Mesenchymal stem cell (in vitro differentiated cells and primary cell): ENCODE results near the gene LBHD1.

ENCODE experiments used
- DNase-seq: peaks from one replicate; pipeline ENCODE4 v3.0.0-alpha.2; 2013
- H2AFZ ChIP-seq: one replicate; pipeline ENCODE4 v1.6.1; 2013; ENCODE audit warnings: low read depth, mild to moderate bottlenecking, control low read depth, inconsistent platforms, low read length, moderate library complexity
- H2AK5ac ChIP-seq: 2 replicates; pipeline ENCODE4 v1.6.1; 2013; ENCODE audit warnings: low read length, moderate library complexity, mild to moderate bottlenecking, inconsistent platforms; ENCODE audit not compliant: severe bottlenecking
- H2BK120ac ChIP-seq: one replicate; pipeline ENCODE4 v1.6.1; 2013; ENCODE audit warnings: low read depth, mild to moderate bottlenecking, inconsistent platforms, low read length, moderate library complexity
- H2BK12ac ChIP-seq, 2 experiments: one replicate each; pipeline ENCODE4 v1.6.1; 2013; ENCODE audit warnings: inconsistent platforms in 2 of 2, low read length in 2 of 2, mild to moderate bottlenecking in 2 of 2, moderate library complexity in 2 of 2, control low read depth in 1 of 2
- H2BK15ac ChIP-seq: one replicate; pipeline ENCODE4 v1.6.1; 2013; ENCODE audit warnings: mild to moderate bottlenecking, low read depth, inconsistent platforms; ENCODE audit not compliant: poor library complexity, severe bottlenecking
- H2BK5ac ChIP-seq: 2 replicates; pipeline ENCODE4 v1.6.1; 2013; ENCODE audit warnings: low read depth, mild to moderate bottlenecking, low read length, control low read depth, inconsistent platforms; ENCODE audit not compliant: poor library complexity, severe bottlenecking
- H3K14ac ChIP-seq, 2 experiments: one replicate each; pipeline ENCODE4 v1.6.1; 2013; ENCODE audit warnings: inconsistent platforms in 2 of 2, low read length in 2 of 2, control low read depth in 1 of 2, mild to moderate bottlenecking in 1 of 2, moderate library complexity in 1 of 2
- H3K18ac ChIP-seq, 2 experiments: one replicate each; pipeline ENCODE4 v1.6.1; 2013; ENCODE audit warnings: inconsistent platforms in 2 of 2, low read length in 2 of 2, control low read depth in 1 of 2, low read depth in 1 of 2, mild to moderate bottlenecking in 1 of 2
- H3K23ac ChIP-seq, 2 experiments: one replicate each; pipeline ENCODE4 v1.6.1; 2013; ENCODE audit warnings: inconsistent platforms in 2 of 2, low read length in 2 of 2, mild to moderate bottlenecking in 2 of 2, moderate library complexity in 2 of 2, control low read depth in 1 of 2
- H3K27ac ChIP-seq: 2 replicates; pipeline ENCODE4 v1.5.1; 2013; ENCODE audit warnings: mild to moderate bottlenecking, moderate library complexity, low read length, control low read depth, inconsistent platforms; ENCODE audit not compliant: poor library complexity, severe bottlenecking
- H3K27me3 ChIP-seq, 2 experiments: 2 replicates each; pipeline versions ENCODE4 v1.6.1 to v1.7.0; 2013; ENCODE audit warnings: low read length in 2 of 2, mild to moderate bottlenecking in 2 of 2, moderate library complexity in 2 of 2, control low read depth in 1 of 2, inconsistent platforms in 1 of 2; ENCODE audit not compliant: control insufficient read depth in 1 of 2, insufficient read depth in 1 of 2
- H3K36me3 ChIP-seq, 2 experiments: 2 replicates each; pipeline versions ENCODE4 v1.6.1 to v1.7.0; 2013; ENCODE audit warnings: low read length in 2 of 2, control low read depth in 1 of 2, inconsistent platforms in 1 of 2, low read depth in 1 of 2, mild to moderate bottlenecking in 1 of 2; ENCODE audit not compliant: insufficient read depth in 2 of 2, control insufficient read depth in 1 of 2
- H3K4ac ChIP-seq, 2 experiments: one replicate each; pipeline ENCODE4 v1.6.1; 2013; ENCODE audit warnings: inconsistent platforms in 2 of 2, low read length in 2 of 2, mild to moderate bottlenecking in 2 of 2, moderate library complexity in 2 of 2, control low read depth in 1 of 2, low read depth in 1 of 2
- H3K4me1 ChIP-seq: 2 replicates; pipeline ENCODE4 v1.6.1; 2013; ENCODE audit warnings: low read depth, low read length, control low read depth; ENCODE audit not compliant: control insufficient read depth, insufficient read depth
- H3K4me2 ChIP-seq: 2 replicates; pipeline ENCODE4 v1.6.1; 2013; ENCODE audit warnings: low read length, mild to moderate bottlenecking, inconsistent platforms; ENCODE audit not compliant: poor library complexity, severe bottlenecking
- H3K4me3 ChIP-seq, 2 experiments: 2 replicates each; pipeline versions ENCODE4 v1.5.1 to v1.7.0; 2013; ENCODE audit warnings: low read length in 2 of 2, mild to moderate bottlenecking in 2 of 2, control low read depth in 1 of 2, low read depth in 1 of 2; ENCODE audit not compliant: insufficient read depth in 1 of 2
- H3K79me1 ChIP-seq: replicated peaks from 2 replicates; pipeline ENCODE4 v1.6.1; 2013; ENCODE audit warnings: mild to moderate bottlenecking, control low read depth, low read length, inconsistent platforms; ENCODE audit not compliant: poor library complexity, severe bottlenecking
- H3K9ac ChIP-seq: 2 replicates; pipeline ENCODE4 v1.7.0; 2013; ENCODE audit warnings: mild to moderate bottlenecking, low read length, moderate library complexity
- H3K9me3 ChIP-seq: 2 replicates; pipeline ENCODE4 v1.7.0; 2013; ENCODE audit warnings: mild to moderate bottlenecking, low read length; ENCODE audit not compliant: control insufficient read depth
- H4K8ac ChIP-seq: one replicate; pipeline ENCODE4 v1.6.1; 2013; ENCODE audit warnings: inconsistent platforms, mild to moderate bottlenecking, low read length, moderate library complexity
- H4K91ac ChIP-seq: one replicate; pipeline ENCODE4 v1.6.1; 2013; ENCODE audit warnings: mild to moderate bottlenecking, low read length, inconsistent platforms
- WGBS: methylation state at CpG from one replicate; pipeline ENCODE4 v1.1.7; 2013; ENCODE audit warnings: mixed read lengths; 5-methylcytosine and 5-hydroxymethylcytosine counted together

The LBHD1 gene

DNA sequence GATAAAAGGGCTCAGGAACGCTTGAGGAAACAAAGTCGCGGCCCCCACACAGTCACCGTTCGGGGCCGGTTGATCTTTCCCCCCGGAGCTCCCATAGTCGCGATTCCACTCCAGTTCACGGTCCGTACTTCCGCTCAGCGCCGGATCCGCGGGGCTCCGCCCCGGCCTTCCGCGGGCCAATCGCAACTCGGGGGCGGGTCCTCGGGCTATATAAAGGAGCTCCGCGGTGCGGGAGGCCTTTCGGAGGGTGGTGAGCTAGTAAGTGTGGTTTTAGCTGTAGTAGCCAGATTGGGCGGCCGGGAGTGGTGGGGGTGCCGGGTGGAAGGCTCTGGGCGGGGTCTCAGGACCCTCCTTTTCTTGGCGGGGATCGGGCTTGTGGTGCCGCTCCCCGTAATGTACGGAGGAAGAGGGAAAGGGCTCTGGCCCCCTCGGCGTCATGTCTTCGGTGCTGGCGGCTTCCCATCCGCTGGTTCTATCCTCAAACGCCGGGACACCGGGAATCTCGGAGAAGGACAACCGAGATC is 6.9 kb downstream of the LBHD1 start, which contains the start of the genes C11orf98 and CSKMT:
C11orf98 (minus strand) TSS at position 136 of the 524 bp plus-strand sequence; CDS start at position 95, 41 bp downstream.
CSKMT (plus strand) TSS at position 238 of the 524 bp plus-strand sequence. CDS start 568 bp downstream, outside the sequence.
- Histone ChIP-seq H3K18ac (peak within 1 kb of the TSS; percentile 83 to 96), H3K4me2 (peak within 1 kb of the TSS; percentile 82), H3K27ac (peak within 1 kb of the TSS; percentile 97), H2BK15ac (peak within 1 kb of the TSS; percentile 94), H3K79me1 (peaks cover 13% of the 10 kb centered on the region), H4K91ac (peak within 1 kb of the TSS; percentile 85), H3K27me3 (no peaks in the 10 kb centered on the region), H3K4me1 (peaks cover 11% of the 10 kb centered on the region), H3K9ac (peak within 1 kb of the TSS; percentile 95), H3K36me3 (peaks cover 26 to 42% of the 10 kb centered on the region in 2 experiments), H2AK5ac (no peak within 1 kb of the TSS), H4K8ac (peak within 1 kb of the TSS; percentile 69), H2BK5ac (peak within 1 kb of the TSS; percentile 77), H3K4me3 (peak within 1 kb of the TSS; percentile 81 to 94), H3K9me3 (no peaks in the 10 kb centered on the region), H3K23ac (peak within 1 kb of the TSS in 1 of 2 experiments; percentile 89), H2BK120ac (peak within 1 kb of the TSS; percentile 54), H3K4ac (peak within 1 kb of the TSS; percentile 35 to 65), H2BK12ac (no peak within 1 kb of the TSS), H2AFZ (peak within 1 kb of the TSS; percentile 77), H3K14ac (peak within 1 kb of the TSS in 1 of 2 experiments; percentile 68)
- under 1% methylated on average over 43 of the region's 47 CpGs for WGBS
- peak; percentile 95 for DNase-seq

GRCh38 chr11:62664405-62665074 is 7.5 kb downstream of the LBHD1 start:
- peaks cover 11% of the 10 kb centered on the region for H3K4me1 ChIP-seq
- H3K4me3 ChIP-seq = peak overlapping the region; percentile 81 to 94
- peak overlapping the region; percentile 77 for H2AFZ ChIP-seq
- 3% methylated on average over 35 of the region's 36 CpGs for WGBS
- H3K4me2 ChIP-seq = peak overlapping the region; percentile 68
- H2BK15ac ChIP-seq = peak overlapping the region; percentile 94
- peak overlapping the region in 1 of 2 experiments; percentile 65 for H3K4ac ChIP-seq
- H4K8ac ChIP-seq = peak overlapping the region; percentile 69
- H3K9ac ChIP-seq = peak overlapping the region; percentile 95
- peak overlapping the region; percentile 97 for H3K27ac ChIP-seq
- H3K27me3 ChIP-seq = no peaks in the 10 kb centered on the region
- H3K9me3 ChIP-seq = no peaks in the 10 kb centered on the region
- H2BK5ac ChIP-seq = peak overlapping the region; percentile 77
- peaks cover 13% of the 10 kb centered on the region for H3K79me1 ChIP-seq
- H3K23ac ChIP-seq = peak overlapping the region in 1 of 2 experiments; percentile 89
- no peak overlapping the region for H2AK5ac ChIP-seq
- H4K91ac ChIP-seq = peak overlapping the region; percentile 85
- no peak for DNase-seq
- H3K18ac ChIP-seq = peak overlapping the region; percentile 83 to 96
- H3K14ac ChIP-seq = peak overlapping the region in 1 of 2 experiments; percentile 68
- no peak overlapping the region for H2BK12ac ChIP-seq
- H2BK120ac ChIP-seq = no peak overlapping the region
- peaks cover 26 to 40% of the 10 kb centered on the region in 2 experiments for H3K36me3 ChIP-seq

DNA sequence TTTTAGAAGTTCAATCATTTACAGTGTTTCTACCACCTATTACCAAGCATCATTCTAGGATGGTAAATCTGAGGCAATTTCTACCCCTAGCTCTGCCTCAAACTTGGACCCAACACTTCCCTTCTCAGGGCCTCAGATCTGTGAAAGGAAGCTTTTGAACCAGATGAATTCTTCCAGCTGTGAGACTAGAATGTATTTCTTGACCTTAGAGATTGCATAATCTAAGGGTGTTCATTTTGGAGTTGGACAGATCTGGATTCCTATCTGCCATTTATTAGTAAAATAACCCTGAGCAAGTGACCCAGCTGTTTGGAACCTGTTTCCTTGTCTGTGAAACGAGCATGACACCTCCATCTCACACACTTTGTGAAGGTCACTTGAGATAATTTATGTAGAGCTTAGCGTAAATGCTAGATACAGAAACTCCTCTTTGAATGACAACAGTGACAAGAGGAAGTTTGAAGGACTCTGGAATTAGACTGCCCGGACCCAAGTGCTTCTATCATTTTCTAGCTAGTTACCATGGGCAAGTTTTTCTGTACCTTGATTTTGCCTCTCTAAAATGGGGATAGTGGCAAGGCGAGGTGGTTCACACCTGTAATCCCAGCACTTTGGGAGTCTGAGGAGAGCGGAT is 15.2 kb downstream of the LBHD1 start:
- H3K9me3 ChIP-seq = no peaks in the 10 kb centered on the region
- H2BK5ac ChIP-seq = no peak overlapping the region
- H3K4me1 ChIP-seq = peaks cover 2% of the 10 kb centered on the region
- H3K4me3 ChIP-seq = no peak overlapping the region
- H3K27me3 ChIP-seq = no peaks in the 10 kb centered on the region
- H3K36me3 ChIP-seq = peaks cover 4 to 5% of the 10 kb centered on the region in 2 experiments
- no peak overlapping the region for H2BK15ac ChIP-seq
- no peak overlapping the region for H3K4ac ChIP-seq
- H2AFZ ChIP-seq = no peak overlapping the region
- H3K14ac ChIP-seq = no peak overlapping the region
- no peak overlapping the region for H3K4me2 ChIP-seq
- H2BK120ac ChIP-seq = no peak overlapping the region
- H3K27ac ChIP-seq = no peak overlapping the region
- H4K8ac ChIP-seq = no peak overlapping the region
- DNase-seq = no peak
- H4K91ac ChIP-seq = no peak overlapping the region
- peaks cover 4% of the 10 kb centered on the region for H3K79me1 ChIP-seq
- 98% methylated on average over 4 of the region's 5 CpGs for WGBS
- no peak overlapping the region for H3K9ac ChIP-seq
- no peak overlapping the region for H3K18ac ChIP-seq
- no peak overlapping the region for H3K23ac ChIP-seq
- H2BK12ac ChIP-seq = no peak overlapping the region
- H2AK5ac ChIP-seq = no peak overlapping the region

- no peak overlapping the region for H3K18ac ChIP-seq
- no peaks in the 10 kb centered on the region for H3K27me3 ChIP-seq
- H4K8ac ChIP-seq = no peak overlapping the region
- peaks cover 5% of the 10 kb centered on the region for H3K4me1 ChIP-seq
- peaks cover 5 to 6% of the 10 kb centered on the region in 2 experiments for H3K36me3 ChIP-seq
- H3K27ac ChIP-seq = no peak overlapping the region
- no peak overlapping the region for H2BK5ac ChIP-seq
- H3K14ac ChIP-seq = no peak overlapping the region
- no peak overlapping the region for H3K9ac ChIP-seq
- no peak overlapping the region for H4K91ac ChIP-seq
- H3K4ac ChIP-seq = no peak overlapping the region
- no peak overlapping the region for H2AFZ ChIP-seq
- WGBS = 97% methylated on average over 11 of the region's 11 CpGs
- H3K4me3 ChIP-seq = no peak overlapping the region
- no peak overlapping the region for H3K4me2 ChIP-seq
- H3K9me3 ChIP-seq = no peaks in the 10 kb centered on the region
- no peak overlapping the region for H2BK120ac ChIP-seq
- no peak overlapping the region for H2BK15ac ChIP-seq
- no peak overlapping the region for H2BK12ac ChIP-seq
- DNase-seq = no peak
- peaks cover 10% of the 10 kb centered on the region for H3K79me1 ChIP-seq
- no peak overlapping the region for H3K23ac ChIP-seq
- no peak overlapping the region for H2AK5ac ChIP-seq
These were observed 17.8 kb downstream of the LBHD1 start for GRCh38 chr11:62654297-62654696.
